HG03196 (cell line): ENCODE results near the gene ZDHHC3.

Experiments used
- ATAC-seq: cut with Tn5 transposase; IDR thresholded peaks from one replicate; pipeline ENCODE4 v1.9.1; 2021; ENCODE audit not compliant: unreplicated experiment

The ZDHHC3 gene

GRCh38 chr3:44930911-44931310 is 45.1 kb downstream of the ZDHHC3 start:
- no peak for ATAC-seq

- no peak for ATAC-seq
Measured at GRCh38 chr3:44929782-44930181, 46.2 kb downstream of the ZDHHC3 start.

GRCh38 chr3:44927371-44927770 is 48.6 kb downstream of the ZDHHC3 start:
- no peak for ATAC-seq

GRCh38 chr3:44926921-44927320 is 49.1 kb downstream of the ZDHHC3 start:
- ATAC-seq: no peak

- ATAC-seq: no peak
Measured at GRCh38 chr3:44926172-44926571, 49.8 kb downstream of the ZDHHC3 start.

GRCh38 chr3:44924457-44925084 is 51.4 kb downstream of the ZDHHC3 start:
- no peak for ATAC-seq

- ATAC-seq: no peak
Measured at GRCh38 chr3:44923632-44924456, 52.1 kb downstream of the ZDHHC3 start.

- ATAC-seq: no peak
Measured at GRCh38 chr3:44920081-44920480, 55.9 kb downstream of the ZDHHC3 start.

GRCh38 chr3:44918581-44918980 is 57.4 kb downstream of the ZDHHC3 start:
- ATAC-seq: no peak

GRCh38 chr3:44918087-44918486 is 57.9 kb downstream of the ZDHHC3 start:
- ATAC-seq: no peak

GRCh38 chr3:44915702-44916438 is 60.1 kb downstream of the ZDHHC3 start:
- no peak for ATAC-seq

- no peak for ATAC-seq
Measured at GRCh38 chr3:44914936-44915335, 61.0 kb downstream of the ZDHHC3 start.

GRCh38 chr3:44913868-44914468 is 62.0 kb downstream of the ZDHHC3 start:
- no peak for ATAC-seq

GRCh38 chr3:44910693-44911092 is 65.3 kb downstream of the ZDHHC3 start:
- no peak for ATAC-seq

GRCh38 chr3:44909063-44909462 is 66.9 kb downstream of the ZDHHC3 start:
- no peak for ATAC-seq

GRCh38 chr3:44907612-44908011 is 68.4 kb downstream of the ZDHHC3 start:
- ATAC-seq: no peak

GRCh38 chr3:44906997-44907396 is 69.0 kb downstream of the ZDHHC3 start:
- no peak for ATAC-seq

GRCh38 chr3:44905446-44906157 is 70.4 kb downstream of the ZDHHC3 start:
- ATAC-seq: no peak

GRCh38 chr3:44903751-44904150 is 72.2 kb downstream of the ZDHHC3 start:
- no peak for ATAC-seq

- no peak for ATAC-seq
Measured at GRCh38 chr3:44903314-44903713, 72.7 kb downstream of the ZDHHC3 start.

GRCh38 chr3:44902628-44903027 is 73.3 kb downstream of the ZDHHC3 start:
- no peak for ATAC-seq
